HG03175 (cell line): ENCODE data around the gene WNT6.

Experiments used
- ATAC-seq: cut with Tn5 transposase; IDR thresholded peaks from one replicate; pipeline ENCODE4 v1.9.1; 2021; ENCODE audit warnings: mild to moderate bottlenecking, moderate library complexity; ENCODE audit not compliant: unreplicated experiment

WNT6 gene

DNA sequence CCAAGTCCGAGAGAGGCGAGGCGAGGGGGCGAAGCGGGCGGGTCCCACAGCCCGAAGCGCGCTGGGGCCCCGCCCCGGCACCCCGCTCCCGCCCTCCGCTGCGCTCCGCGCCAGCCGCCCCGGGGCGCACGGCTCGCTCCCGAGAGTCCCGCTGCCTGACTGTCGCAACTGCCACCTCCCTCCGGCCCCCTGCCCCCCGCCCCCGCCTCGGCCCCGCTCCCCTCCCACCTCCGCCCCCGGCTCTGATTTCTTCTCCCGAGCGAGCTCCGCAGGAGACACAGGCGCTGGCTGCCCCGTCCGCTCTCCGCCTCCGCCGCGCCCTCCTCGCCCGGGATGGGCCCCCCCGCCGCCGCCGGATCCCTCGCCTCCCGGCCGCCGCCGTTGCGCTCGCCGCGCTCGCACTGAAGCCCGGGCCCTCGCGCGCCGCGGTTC is at the start of gene WNT6:
TSS of gene WNT6 (plus strand) at position 250 of the 432 bp plus-strand sequence. CDS start 233 bp downstream, outside the sequence.
- ATAC-seq: no peak

DNA sequence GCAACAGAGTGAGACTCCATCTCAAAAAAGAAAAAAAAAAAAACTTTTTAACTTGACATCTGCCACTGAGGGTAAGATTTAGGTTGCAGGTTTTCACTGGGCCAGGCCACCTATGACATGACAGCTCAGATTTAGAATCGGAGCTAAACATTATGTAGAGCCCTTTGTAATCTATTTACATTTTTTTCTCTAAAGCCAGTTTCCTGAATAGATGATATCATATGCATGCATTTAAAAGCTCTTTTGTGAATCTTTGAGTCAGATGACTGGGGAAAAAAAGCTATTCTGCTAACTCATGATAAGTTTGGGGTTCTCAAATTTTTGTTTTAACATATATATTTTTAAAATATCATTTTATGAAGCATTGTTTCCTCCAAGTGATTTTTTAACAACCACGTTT is 49.3 kb upstream of the WNT6 start:
- no peak for ATAC-seq

DNA sequence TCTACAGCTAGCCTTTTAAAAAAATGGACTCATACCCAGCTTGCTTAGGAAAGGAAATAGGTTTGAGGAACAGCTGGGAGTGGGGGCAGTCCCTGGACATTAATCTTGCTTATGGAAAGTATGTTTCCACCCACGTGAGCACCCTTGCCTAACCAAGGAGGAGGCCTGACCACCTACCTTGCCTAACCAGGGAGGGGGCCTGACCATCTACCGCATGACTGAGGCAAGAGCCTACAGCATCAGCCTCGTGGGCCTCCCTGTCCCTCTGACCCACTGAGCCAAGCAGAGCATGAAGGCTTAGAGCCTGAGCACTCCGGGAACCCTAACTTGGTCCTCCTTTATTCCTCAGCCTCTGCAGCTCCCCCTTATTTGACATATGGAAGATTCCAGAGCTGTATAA is 48.2 kb upstream of the WNT6 start:
- ATAC-seq: no peak

DNA sequence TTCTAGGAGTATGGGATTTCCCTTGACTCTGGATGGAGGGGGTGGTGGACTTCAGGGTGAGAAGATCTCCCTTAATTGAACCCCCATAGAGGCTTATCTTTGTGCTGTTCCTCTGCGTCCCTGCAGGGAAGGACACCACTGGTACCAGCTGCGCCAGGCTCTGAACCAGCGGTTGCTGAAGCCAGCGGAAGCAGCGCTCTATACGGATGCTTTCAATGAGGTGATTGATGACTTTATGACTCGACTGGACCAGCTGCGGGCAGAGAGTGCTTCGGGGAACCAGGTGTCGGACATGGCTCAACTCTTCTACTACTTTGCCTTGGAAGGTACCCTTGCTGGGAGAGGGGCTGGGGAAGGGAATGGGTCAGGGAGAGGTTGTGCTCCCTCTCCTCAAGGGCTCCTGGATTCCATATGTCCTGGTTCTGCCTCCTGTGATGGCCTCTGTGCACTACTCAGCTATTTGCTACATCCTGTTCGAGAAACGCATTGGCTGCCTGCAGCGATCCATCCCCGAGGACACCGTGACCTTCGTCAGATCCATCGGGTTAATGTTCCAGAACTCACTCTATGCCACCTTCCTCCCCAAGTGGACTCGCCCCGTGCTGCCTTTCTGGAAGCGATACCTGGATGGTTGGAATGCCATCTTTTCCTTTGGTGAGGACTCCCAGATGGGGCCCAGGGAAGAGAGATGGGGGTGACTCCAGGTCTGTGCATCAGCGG is 47.3 kb upstream of the WNT6 start:
- no peak for ATAC-seq

DNA sequence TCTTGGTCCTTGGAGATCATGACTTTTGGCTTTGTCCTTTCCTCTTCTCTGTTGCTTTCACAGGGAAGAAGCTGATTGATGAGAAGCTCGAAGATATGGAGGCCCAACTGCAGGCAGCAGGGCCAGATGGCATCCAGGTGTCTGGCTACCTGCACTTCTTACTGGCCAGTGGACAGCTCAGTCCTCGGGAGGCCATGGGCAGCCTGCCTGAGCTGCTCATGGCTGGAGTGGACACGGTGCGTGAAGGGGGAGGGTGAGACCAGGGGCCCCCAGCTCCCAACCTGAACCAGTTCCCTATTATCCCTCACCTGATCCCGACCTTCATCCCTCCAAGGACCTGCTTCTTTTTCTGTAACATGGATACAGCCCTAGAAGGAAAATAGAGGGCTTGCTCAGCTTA is 46.7 kb upstream of the WNT6 start:
- ATAC-seq: no peak

DNA sequence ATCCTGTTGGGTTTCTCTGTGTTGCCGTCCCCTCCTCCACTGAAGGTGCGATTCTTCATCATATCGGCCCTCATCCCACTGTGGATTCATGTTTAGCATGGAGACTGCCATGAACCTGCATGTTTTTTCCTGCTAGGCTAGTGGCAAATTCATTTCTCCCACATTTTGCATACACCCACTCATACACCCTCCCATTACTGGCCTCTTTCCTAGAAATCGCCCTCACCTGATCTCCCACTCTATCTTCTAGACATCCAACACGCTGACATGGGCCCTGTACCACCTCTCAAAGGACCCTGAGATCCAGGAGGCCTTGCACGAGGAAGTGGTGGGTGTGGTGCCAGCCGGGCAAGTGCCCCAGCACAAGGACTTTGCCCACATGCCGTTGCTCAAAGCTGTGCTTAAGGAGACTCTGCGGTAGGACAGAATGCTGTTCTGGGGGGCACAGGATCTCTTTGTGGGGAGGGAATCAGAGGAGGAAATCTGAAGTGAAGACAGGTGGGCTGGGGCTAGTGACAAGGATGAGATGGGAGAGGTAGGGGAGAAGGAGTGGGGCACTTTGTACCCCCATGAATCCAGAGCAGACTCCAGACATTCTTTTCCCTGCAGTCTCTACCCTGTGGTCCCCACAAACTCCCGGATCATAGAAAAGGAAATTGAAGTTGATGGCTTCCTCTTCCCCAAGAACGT is 45.7 kb upstream of the WNT6 start:
- no peak for ATAC-seq

DNA sequence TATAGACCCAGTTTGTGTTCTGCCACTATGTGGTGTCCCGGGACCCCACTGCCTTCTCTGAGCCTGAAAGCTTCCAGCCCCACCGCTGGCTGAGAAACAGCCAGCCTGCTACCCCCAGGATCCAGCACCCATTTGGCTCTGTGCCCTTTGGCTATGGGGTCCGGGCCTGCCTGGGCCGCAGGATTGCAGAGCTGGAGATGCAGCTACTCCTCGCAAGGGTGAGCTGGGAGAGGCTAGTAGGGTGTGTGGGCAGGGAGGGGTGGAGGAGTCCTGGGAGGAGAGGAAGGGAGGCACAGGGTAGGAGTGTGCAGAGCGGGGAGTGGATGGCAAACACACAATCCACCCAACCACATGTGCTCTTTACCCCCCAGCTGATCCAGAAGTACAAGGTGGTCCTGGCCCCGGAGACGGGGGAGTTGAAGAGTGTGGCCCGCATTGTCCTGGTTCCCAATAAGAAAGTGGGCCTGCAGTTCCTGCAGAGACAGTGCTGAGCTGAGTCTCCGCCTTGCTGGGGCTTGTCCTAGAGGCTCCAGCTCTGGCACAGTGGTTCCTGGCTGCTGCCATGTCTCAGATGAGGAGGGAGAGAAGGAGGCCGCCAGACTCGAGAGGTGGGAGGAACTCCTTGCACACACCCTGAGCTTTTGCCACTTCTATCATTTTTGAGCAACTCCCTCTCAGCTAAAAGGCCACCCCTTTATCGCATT is 44.9 kb upstream of the WNT6 start:
- no peak for ATAC-seq

DNA sequence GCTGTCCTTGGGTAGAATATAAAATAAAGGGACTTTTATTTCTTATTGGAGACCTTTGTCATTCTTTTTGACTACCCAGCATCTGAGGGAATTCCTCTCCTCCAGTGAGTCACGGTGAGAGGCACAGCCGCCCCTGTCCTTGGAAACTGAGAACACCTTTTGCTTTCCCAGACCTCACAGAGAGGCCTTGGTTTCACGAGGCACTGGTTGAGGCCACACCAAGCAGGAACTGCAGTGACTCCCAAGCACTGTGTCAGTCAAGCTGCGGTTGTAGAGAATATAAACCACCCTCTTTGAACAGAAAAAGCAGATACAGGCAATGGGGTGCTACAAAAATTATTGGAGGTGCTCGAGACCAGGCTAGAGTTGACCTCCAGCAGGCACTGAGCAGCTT is 44.4 kb upstream of the WNT6 start:
- no peak for ATAC-seq

DNA sequence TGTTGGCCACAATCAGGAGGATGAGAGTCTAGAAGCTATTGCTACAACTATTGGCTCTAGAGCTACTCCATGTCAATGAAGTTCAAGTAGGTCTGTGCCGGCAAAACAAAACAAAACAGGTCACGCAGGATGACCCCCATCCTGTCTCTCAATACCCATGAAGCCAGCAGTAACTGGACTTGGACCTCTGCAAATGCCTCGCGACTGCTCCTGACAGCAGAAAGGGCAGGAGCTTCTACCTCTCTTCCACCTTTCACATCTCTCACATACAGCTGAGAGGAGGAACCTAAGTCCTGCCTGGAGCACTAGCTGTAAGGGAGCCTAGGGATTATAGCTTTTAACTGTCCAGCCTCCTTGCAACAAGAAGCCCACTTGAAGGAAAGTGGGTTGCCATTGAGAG is 44.0 kb upstream of the WNT6 start:
- ATAC-seq: no peak

DNA sequence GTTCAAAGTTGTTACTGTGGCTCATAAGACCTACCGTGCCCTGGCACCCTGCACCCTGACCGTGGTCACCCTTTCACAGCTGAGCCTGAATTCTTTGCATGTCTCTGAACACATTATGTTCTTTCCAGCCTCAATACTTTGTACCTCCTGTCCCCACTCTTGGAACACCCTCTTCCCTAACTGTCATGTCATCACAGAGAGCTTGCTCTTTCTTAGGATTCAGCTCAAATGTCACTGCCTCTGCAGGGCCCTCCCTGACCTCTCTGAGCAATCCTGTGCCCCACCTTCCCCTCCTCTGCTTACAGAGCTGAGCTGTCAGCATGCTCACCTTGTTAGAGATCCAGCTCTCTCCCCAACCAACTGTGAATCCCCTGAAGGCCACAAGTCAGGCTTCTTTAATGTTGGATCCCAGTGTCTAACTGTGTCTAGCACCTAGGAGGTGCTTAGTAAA is 43.0 kb upstream of the WNT6 start:
- ATAC-seq: no peak

DNA sequence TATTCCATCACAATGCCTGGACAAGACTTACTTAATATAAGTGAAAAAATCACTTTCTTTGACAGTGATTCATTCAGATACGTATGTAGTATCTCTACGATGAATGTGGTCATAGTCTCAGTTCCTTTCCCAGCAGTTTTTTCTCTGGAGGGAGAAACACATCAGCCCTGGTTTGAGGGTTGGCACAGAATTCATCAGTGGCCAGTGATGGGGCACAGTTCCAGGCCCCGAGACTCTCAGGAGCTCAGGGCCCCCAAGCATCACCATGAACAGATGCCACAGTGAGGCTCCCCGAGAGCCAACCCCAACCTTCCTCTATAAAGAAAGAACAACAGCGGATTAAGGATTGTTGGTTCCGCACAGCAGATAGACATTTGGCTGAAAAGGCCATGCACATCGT is 40.5 kb upstream of the WNT6 start:
- no peak for ATAC-seq

DNA sequence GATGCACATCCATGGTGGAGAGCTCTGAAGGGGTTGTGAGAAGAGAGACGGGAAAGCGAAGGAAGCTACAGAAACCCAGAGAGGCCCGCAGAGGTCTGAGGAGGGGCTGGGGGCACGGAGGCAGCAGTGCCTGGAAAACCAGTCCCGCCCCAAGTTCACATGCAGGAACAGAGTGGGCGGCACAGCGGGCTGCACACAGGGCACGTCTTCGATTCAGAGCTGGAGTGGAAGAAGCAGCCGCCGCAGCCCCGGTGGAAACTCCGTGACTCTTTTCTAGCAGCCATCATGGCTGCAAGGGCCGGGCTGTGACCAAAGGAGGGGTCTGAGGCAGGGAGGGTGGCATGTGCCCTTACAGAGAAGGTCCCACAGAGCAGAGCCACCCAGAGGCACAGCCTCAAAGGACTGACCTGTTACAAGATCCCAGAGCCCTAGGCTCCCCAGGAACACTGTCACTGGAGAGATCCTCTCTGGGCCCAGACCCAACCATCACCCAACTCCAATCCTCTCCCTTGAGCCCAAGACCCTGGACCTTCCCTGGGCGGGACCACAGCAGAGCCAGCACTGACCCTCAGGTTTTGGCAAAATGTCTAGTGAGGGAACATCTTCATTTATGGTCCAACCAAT is 38.7 kb upstream of the WNT6 start:
- no peak for ATAC-seq

DNA sequence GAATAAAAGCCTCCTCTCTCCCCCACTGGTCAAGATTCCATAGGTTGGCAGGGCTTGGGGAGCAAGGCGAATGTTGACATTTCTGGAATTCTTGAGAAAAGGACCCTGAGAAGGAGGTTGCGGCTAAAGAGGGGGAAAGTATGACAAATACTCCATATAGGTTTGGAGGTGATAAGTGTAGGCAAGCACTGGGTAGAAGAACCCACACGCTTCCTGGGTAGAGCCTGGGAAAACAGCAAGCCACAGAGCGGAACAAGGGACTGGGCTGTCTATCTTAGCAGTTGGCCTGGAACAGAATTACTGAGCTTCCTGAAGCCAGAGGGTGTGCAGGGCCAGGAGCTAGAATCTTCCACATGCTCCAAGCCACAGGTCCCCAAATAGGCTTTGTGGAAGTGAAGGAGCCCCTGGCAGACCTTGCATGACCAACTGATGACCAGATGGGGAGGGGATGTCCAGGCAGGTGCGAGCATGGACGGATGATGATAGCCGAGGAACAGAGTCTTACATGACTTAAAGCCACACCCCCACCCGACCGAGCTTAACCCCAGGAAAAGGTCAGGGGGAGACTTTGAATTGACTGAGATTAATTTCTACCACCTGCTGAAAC is 37.9 kb upstream of the WNT6 start:
- no peak for ATAC-seq

DNA sequence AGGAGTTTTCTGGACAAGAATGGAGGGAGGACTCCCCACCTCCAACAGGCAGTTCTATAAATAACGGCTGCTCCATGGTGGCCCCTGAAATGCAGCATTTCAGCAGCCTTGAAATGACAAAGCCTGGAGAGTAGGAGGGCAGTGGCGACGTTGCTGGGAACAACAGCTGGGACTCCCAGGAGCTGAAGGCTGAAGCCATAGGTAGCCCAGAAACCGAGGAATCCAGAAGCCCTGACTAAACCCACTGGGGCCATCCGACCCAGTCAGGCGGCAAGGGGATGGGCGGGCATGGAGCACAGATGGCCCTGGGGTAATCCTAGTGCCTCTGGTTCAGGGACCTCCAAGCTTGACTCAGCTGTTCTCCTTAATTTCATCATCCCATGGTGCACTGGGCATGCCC is 37.0 kb upstream of the WNT6 start:
- ATAC-seq: no peak

DNA sequence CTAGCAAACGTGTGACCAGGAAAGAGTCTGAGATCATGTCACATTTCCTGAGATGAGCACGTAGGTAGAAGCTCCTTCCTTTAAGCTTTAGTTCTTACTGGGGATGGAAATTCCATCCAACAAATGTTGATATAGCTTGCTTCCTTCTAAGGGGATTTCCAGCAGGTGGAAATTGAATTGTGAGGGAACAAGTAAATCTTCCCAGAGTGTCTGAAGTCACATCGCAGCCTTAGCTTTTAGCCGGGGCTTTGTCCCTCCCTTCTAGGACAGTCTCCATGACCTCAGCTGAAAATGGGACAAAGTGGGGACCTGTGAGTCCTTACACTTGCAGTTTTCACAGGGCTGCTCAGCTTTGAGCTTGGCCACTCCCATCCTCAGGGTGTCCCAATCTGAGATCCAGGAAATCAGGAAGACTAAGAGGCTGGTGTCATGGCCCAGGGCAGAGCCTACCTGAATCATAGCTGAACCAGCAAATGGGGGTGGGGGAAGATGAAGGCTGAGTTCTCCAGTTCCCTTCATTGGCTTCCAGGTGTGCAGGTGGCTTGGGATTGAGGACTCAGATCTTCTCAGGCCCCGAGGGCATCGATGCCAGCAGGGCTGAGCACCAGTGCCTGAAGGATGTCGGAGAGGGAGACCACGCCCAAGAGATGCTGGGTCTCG is 36.3 kb upstream of the WNT6 start:
- no peak for ATAC-seq

DNA sequence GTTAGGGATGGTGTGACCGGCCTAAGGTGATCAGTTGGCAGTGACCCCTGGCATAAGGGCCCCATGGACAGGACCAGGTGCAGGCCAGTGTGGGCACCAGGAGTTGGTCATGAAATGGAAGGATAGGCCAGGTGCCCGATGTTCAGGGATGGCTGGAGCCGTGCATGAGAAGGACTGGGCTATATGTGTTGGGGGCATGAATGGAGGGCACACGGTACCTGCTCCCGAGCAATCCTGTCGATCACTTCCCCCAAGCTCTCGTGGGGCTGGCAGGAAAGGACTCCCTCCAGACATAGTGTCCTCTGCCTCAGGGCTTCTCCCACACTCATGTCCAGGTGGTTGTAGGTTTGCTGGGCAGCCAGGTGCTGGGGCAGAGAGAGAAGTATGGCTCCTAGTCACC is 35.6 kb upstream of the WNT6 start:
- ATAC-seq: no peak

DNA sequence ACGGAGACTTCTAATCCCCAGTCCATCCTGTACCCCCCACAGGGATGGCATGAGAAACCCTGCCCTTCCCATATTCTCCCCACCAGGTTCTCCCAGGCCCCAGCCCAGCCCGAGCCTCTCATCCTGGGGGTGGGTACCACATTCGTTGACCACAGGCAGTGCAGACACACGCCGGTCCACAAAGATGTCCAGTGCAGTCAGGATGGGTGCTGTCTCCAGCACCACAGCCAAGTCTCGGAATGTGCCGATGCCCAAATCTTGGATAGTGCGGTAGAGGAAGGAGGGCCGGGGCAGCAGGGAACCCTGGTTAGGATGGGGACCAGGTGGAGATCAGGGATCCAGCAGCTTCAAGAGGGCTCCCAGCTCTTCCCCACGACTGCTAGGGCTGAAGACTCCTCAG is 32.8 kb upstream of the WNT6 start:
- no peak for ATAC-seq

DNA sequence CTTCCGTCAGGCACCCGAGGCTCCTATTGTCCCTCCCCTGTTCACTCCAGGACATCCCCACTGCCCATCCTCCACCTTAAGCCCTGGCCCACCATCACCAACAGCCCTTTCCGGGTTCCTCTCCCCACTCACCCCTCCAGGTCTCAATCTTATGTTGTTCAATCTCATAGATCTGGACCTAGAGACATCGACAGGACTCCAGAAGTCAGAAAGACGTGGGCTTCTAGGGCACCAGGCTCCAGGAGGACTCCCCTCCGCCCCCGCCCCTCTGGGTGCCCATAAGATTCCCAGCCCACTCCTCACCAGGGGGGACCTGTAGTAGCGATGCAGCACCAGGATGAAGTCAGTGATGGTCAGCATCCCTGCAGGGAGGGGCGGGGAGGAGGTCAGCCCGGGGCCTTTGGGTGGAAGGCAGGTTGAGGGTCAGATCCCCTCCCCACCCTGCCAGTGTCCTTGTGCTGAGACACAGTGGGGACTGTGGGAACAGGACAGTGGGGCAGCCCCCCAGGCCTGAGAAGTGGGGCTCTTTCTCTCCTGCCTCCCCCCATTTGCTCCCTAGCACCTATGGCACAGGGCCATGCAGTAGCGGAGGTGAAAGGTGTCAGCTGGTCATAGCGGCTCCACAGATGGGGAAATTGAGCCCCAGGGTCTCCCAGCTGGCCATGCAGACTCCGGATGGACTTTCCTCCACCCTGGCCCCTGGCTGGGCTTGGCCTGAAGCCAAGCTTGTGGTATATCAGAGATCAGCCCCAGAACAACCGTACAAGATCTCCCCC is 31.7 kb upstream of the WNT6 start:
- no peak for ATAC-seq

DNA sequence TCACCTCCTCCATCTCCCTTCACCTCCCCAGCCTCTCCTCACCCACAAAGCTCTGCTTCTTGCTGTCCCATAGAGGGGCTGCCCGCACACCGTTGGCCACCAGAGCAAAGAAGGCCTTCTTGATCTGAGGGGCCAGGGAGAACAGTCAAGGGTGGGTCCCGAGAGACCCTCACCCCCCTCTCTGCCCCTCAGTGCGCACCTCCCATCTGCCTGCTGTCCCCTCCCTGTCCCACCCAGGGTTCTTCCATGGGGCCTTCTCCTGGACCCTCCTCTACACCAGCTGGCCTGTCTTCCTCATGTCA is 31.2 kb upstream of the WNT6 start:
- no peak for ATAC-seq

DNA sequence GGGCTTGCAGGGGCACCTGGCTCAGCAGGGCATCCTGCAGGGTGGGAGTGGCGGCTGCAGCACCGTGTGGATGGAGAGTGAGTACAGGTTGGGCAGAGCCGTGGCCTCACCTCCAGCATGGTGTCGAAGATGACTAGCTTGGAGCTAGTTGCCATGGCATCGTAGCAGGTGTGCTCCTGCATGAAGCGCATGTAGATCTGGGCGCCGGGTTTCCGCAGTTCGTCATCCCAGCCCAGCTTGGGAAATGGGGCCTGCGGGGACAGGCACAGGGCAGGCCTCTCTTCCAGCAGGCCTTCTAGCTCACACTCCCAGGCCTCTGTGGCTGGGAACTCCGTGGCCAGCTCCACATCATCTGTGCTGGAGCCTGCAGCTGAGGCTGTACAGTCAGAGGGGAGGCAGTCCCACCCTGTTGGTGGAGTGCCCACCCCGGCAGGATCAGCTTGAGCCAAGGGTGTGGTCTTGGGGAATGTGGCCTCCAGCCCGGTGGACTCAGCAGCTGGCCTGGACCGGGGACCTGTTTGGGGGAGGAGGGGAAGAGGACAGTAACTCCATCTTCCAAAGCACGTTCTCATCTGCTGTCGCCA is 29.6 kb upstream of the WNT6 start:
- ATAC-seq: no peak
